Loucy (cell line): Measurements from ENCODE around the gene KRTAP2-3.
"Not testable (repeated sequence)": the region's sequence is repeated elsewhere in the genome, so short reads cannot be mapped to it uniquely, and the experiment has no call there.

ENCODE experiments used
- H2AFZ ChIP-seq: fragments of 200-600 bp; sonication (generic); 2 replicates; pipeline ENCODE4 v1.6.0; 2016; ENCODE audit warnings: antibody characterized with exemption, mild to moderate bottlenecking, low read length, moderate library complexity
- H3F3A ChIP-seq: fragments of 200-600 bp; 2 replicates; pipeline ENCODE4 v1.6.0; 2016; ENCODE audit warnings: antibody characterized with exemption, low read depth, mild to moderate bottlenecking
- H3K27me3 ChIP-seq: fragments of 200-600 bp; sonication (generic); 2 replicates; pipeline ENCODE4 v1.6.1; 2014; ENCODE audit warnings: low read length, mild to moderate bottlenecking; ENCODE audit not compliant: insufficient read depth, poor library complexity, severe bottlenecking
- H3K36me3 ChIP-seq: fragments of 200-600 bp; sonication (generic); 2 replicates; pipeline ENCODE4 v1.6.1; 2016; ENCODE audit warnings: low read length; ENCODE audit not compliant: insufficient read depth
- H3K4me1 ChIP-seq: fragments of 200-600 bp; sonication (generic); 2 replicates; pipeline ENCODE4 v1.5.1; 2014; ENCODE audit warnings: low read length, mild to moderate bottlenecking; ENCODE audit not compliant: insufficient read depth, poor library complexity, severe bottlenecking
- H3K4me2 ChIP-seq: fragments of 200-600 bp; sonication (generic); 2 replicates; pipeline ENCODE4 v1.6.0; 2014; ENCODE audit warnings: antibody characterized with exemption, low read length, low read depth, mild to moderate bottlenecking; ENCODE audit not compliant: poor library complexity, severe bottlenecking
- H3K4me3 ChIP-seq: fragments of 200-600 bp; sonication (generic); 2 replicates; pipeline ENCODE4 v1.5.1; 2014; ENCODE audit warnings: low read length, mild to moderate bottlenecking, mixed read lengths; ENCODE audit not compliant: poor library complexity, severe bottlenecking
- H3K79me2 ChIP-seq: fragments of 200-600 bp; sonication (generic); 2 replicates; pipeline ENCODE4 v1.6.1; 2014; ENCODE audit warnings: low read length; ENCODE audit not compliant: insufficient read depth
- H3K9ac ChIP-seq: fragments of 200-600 bp; sonication (generic); 2 replicates; pipeline ENCODE4 v1.6.0; 2014; ENCODE audit warnings: mild to moderate bottlenecking, low read depth, low read length, moderate library complexity; ENCODE audit not compliant: poor library complexity, severe bottlenecking
- H3K9me2 ChIP-seq: fragments of 200-600 bp; sonication (generic); replicated peaks from 2 replicates; pipeline ENCODE4 v1.6.1; 2016; ENCODE audit warnings: low read depth, low read length, mixed read lengths
- H3K9me3 ChIP-seq: fragments of 200-600 bp; sonication (generic); 2 replicates; pipeline ENCODE4 v1.6.1; 2014; ENCODE audit warnings: mild to moderate bottlenecking, antibody characterized with exemption, low read length, low read depth; ENCODE audit not compliant: insufficient read depth
- H4K20me1 ChIP-seq: fragments of 200-600 bp; sonication (generic); 2 replicates; pipeline ENCODE4 v1.6.0; 2014; ENCODE audit warnings: antibody characterized with exemption, low read length, mild to moderate bottlenecking; ENCODE audit not compliant: insufficient read depth, poor library complexity, severe bottlenecking
- EZH2phosphoT487 ChIP-seq: fragments of 200-600 bp; IDR thresholded peaks from 2 replicates; pipeline ENCODE4 v1.6.1; 2018; ENCODE audit warnings: antibody characterized with exemption, mild to moderate bottlenecking, moderate library complexity, borderline replicate concordance
- TF ChIP-seq, protein P1 (sequence below): fragments of 200-600 bp; sonication (generic); conservative IDR thresholded peaks from 2 replicates; pipeline ENCODE4 v1.5.1; 2014; ENCODE audit warnings: mild to moderate bottlenecking, antibody characterized with exemption, low read length

The KRTAP2-3 gene

DNA sequence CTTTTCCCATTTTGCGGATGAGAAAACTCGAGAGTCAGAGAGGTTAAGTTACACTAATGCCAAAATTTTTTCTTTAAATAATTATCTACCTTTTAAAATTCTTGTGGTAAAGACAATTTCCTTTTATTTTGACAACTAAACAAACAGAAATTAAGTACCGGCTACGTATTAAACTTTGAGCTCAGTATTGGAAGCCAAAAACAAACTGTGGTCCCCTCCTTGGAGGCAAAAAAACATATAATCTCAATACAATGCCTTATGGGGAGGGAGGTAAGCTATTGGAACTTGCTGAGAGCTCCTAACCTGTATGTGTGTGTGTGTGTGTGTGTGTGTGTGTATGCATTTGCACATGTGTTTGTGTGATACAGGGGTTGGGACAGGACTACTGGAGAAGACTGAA, 3.5 kb upstream of the KRTAP2-3 start:
- no peaks in the 10 kb centered on the region for H3K27me3 ChIP-seq
- no peaks in the 10 kb centered on the region for H3K79me2 ChIP-seq
- H3K4me2 ChIP-seq: no peak overlapping the region
- H3K36me3 ChIP-seq: no peaks in the 10 kb centered on the region
- no peak for TF ChIP-seq EZH2phosphoT487
- TF ChIP-seq, protein P1, sequence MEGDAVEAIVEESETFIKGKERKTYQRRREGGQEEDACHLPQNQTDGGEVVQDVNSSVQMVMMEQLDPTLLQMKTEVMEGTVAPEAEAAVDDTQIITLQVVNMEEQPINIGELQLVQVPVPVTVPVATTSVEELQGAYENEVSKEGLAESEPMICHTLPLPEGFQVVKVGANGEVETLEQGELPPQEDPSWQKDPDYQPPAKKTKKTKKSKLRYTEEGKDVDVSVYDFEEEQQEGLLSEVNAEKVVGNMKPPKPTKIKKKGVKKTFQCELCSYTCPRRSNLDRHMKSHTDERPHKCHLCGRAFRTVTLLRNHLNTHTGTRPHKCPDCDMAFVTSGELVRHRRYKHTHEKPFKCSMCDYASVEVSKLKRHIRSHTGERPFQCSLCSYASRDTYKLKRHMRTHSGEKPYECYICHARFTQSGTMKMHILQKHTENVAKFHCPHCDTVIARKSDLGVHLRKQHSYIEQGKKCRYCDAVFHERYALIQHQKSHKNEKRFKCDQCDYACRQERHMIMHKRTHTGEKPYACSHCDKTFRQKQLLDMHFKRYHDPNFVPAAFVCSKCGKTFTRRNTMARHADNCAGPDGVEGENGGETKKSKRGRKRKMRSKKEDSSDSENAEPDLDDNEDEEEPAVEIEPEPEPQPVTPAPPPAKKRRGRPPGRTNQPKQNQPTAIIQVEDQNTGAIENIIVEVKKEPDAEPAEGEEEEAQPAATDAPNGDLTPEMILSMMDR: no peak
- no peaks in the 10 kb centered on the region for H3K9me3 ChIP-seq
- H3K9ac ChIP-seq: no peak overlapping the region
- no peaks in the 10 kb centered on the region for H3K9me2 ChIP-seq
- H4K20me1 ChIP-seq: no peaks in the 10 kb centered on the region
- H2AFZ ChIP-seq: no peak overlapping the region
- no peaks in the 10 kb centered on the region for H3K4me1 ChIP-seq
- no peak overlapping the region for H3K4me3 ChIP-seq
- H3F3A ChIP-seq: no peaks in the 10 kb centered on the region

DNA sequence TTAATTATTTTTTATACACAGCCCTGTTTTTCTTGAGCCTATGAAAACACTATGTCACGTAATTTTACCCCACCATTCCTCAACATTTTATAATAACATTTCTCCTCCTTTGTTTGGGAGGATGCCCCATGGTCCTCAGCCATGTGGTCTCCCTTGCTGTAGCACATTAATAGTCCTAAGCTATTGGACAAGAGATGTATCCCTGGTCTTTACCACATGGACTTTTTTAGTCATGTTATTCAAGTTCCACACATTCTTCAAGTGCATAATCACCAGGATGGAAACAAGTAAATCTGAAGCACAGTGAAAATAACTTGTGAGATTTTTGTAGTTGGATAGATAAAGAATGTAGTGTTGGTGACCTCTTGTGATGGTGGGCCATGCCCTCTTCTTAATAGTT, 2.0 kb upstream of the KRTAP2-3 start:
- no peaks in the 10 kb centered on the region for H3K36me3 ChIP-seq
- no peaks in the 10 kb centered on the region for H3K27me3 ChIP-seq
- no peaks in the 10 kb centered on the region for H3K9me2 ChIP-seq
- no peaks in the 10 kb centered on the region for H4K20me1 ChIP-seq
- no peaks in the 10 kb centered on the region for H3F3A ChIP-seq
- no peak for TF ChIP-seq EZH2phosphoT487
- TF ChIP-seq, protein P1: no peak
- H3K4me3 ChIP-seq: no peak overlapping the region
- no peaks in the 10 kb centered on the region for H3K79me2 ChIP-seq
- H3K9me3 ChIP-seq: no peaks in the 10 kb centered on the region
- no peaks in the 10 kb centered on the region for H3K4me1 ChIP-seq
- no peak overlapping the region for H2AFZ ChIP-seq
- no peak overlapping the region for H3K4me2 ChIP-seq
- no peak overlapping the region for H3K9ac ChIP-seq

- H3F3A ChIP-seq, H3K36me3 ChIP-seq, H3K27me3 ChIP-seq, H3K4me2 ChIP-seq, H2AFZ ChIP-seq, H3K4me1 ChIP-seq, H3K9ac ChIP-seq, H4K20me1 ChIP-seq, H3K9me3 ChIP-seq, H3K79me2 ChIP-seq, H3K9me2 ChIP-seq, H3K4me3 ChIP-seq: not testable (repeated sequence)
Observed at GRCh38 chr17:41059276-41060051, 450 bp downstream of the KRTAP2-3 start.

- no peak overlapping the region for H3K9ac ChIP-seq
- no peaks in the 10 kb centered on the region for H3K9me2 ChIP-seq
- no peaks in the 10 kb centered on the region for H3K9me3 ChIP-seq
- H2AFZ ChIP-seq: no peak overlapping the region
- no peak overlapping the region for H3K4me3 ChIP-seq
- H3K4me2 ChIP-seq: no peak overlapping the region
- no peaks in the 10 kb centered on the region for H3K36me3 ChIP-seq
- TF ChIP-seq, protein P1: no peak
- no peak for TF ChIP-seq EZH2phosphoT487
- H3K4me1 ChIP-seq: no peaks in the 10 kb centered on the region
- H4K20me1 ChIP-seq: no peaks in the 10 kb centered on the region
- H3K27me3 ChIP-seq: no peaks in the 10 kb centered on the region
- H3K79me2 ChIP-seq: no peaks in the 10 kb centered on the region
- H3F3A ChIP-seq: no peaks in the 10 kb centered on the region
Observed at GRCh38 chr17:41058741-41059140, 1.2 kb downstream of the KRTAP2-3 start.
